Measurements from ENCODE around the gene NFE2.

DNA sequence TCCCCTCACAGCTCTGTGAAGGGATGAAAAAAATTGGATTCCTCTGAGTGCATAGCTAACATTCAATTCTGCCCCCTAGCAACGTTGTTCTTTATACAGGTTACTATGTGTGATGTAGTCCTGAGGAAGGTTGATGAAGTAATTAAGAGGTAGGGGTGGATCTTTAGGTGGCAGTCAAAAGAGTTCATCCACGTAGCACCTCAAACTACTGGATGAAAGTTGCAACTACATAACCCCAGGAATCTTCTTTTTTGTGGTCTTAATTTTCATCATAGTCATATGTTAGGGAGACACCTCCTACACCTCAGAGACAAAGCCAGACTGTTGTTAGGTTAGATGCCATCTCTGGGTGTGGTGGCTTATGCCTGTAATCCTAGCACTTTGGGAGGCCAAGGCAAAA is 10.2 kb upstream of the NFE2 start:
- TF ChIP-seq CTCF (conservative IDR thresholded peaks at IDR 0.05 in 1 of 2, IDR thresholded peaks at IDR 0.05 in 1 of 2; ENCODE audit: extremely low read depth in 1 of 2, insufficient read depth in 1 of 2, low read depth in 1 of 2, low read length in 2 of 2) (no peak), EZH2 (IDR thresholded peaks at IDR 0.05; ENCODE audit: borderline replicate concordance, low read length) (no peak)

Measured in mammary epithelial cell (primary cell).